NT2/D1 (cell line): ENCODE results near the gene EPB41.

Source experiments
- DNase-seq: peaks from one replicate; pipeline ENCODE4 v3.0.0-alpha.2; 2011; ENCODE audit warnings: low read depth, low spot score
- H3K27me3 ChIP-seq: 2 replicates; pipeline ENCODE4 v1.6.0; 2011; ENCODE audit warnings: mild to moderate bottlenecking; ENCODE audit not compliant: insufficient read length, insufficient read depth
- H3K36me3 ChIP-seq: 2 replicates; pipeline ENCODE4 v1.6.1; 2011; ENCODE audit warnings: mild to moderate bottlenecking, low read length, mixed read lengths; ENCODE audit not compliant: insufficient read depth, insufficient read length
- H3K4me1 ChIP-seq: 2 replicates; pipeline ENCODE4 v1.5.1; 2011; ENCODE audit not compliant: insufficient read depth, insufficient read length
- H3K4me3 ChIP-seq: 2 replicates; pipeline ENCODE4 v1.5.1; 2011; ENCODE audit warnings: low read depth; ENCODE audit not compliant: insufficient read length
- H3K9ac ChIP-seq: 2 replicates; pipeline ENCODE4 v1.6.0; 2011; ENCODE audit warnings: low read depth; ENCODE audit not compliant: insufficient read length
- H3K9me3 ChIP-seq: 2 replicates; pipeline ENCODE4 v1.5.1; 2011; ENCODE audit warnings: mild to moderate bottlenecking, low read length; ENCODE audit not compliant: insufficient read depth
- SUZ12 ChIP-seq: IDR thresholded peaks from 2 replicates; pipeline ENCODE4 v1.6.1; 2011; ENCODE audit not compliant: insufficient read length, insufficient read depth; ENCODE audit errors: extremely low read depth
- YY1 ChIP-seq: IDR thresholded peaks from 2 replicates; pipeline ENCODE4 v1.6.1; 2011; ENCODE audit not compliant: insufficient read length, insufficient read depth
- ZNF274 ChIP-seq: IDR thresholded peaks from 2 replicates; pipeline ENCODE4 v1.6.1; 2011; ENCODE audit warnings: mild to moderate bottlenecking, low read depth, low read length

Gene EPB41

DNA sequence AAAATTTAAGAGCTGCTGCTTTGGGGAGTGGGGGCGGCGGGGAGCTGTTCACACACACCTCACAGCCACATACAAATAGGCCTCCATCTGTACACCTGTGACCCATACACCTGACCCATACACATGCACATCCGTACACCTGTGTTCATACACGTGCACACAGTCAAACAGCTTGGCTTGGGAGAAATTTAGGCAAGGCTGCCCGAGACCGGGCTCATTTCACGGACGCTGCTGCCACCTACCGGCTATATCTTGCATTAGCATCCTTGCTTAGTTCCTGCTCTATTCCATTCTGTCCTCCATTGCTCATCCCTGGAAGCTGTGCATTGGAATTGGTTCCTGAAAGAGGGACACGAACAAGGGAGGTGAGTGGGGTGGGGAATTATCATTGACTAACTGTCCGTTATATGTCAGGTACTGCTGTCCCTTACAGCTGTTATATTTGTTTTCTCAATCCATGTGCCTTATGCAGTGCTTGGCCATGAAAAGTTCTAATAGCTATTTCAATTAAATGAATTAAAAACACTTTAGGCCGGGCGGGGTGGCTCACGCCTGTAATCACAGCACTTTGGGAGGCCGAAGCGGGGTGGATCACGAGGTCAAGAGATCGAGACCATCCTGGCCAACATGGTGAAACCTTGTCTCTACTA, 37.1 kb upstream of the EPB41 start:
- H3K4me3 ChIP-seq = no peak overlapping the region
- no peaks in the 10 kb centered on the region for H3K9me3 ChIP-seq
- TF ChIP-seq YY1 = peak; percentile 18
- no peak for TF ChIP-seq SUZ12
- TF ChIP-seq ZNF274 = no peak
- DNase-seq = peak; percentile 75
- no peak overlapping the region for H3K9ac ChIP-seq
- no peaks in the 10 kb centered on the region for H3K36me3 ChIP-seq
- no peaks in the 10 kb centered on the region for H3K27me3 ChIP-seq
- H3K4me1 ChIP-seq = peaks cover 7% of the 10 kb centered on the region

DNA sequence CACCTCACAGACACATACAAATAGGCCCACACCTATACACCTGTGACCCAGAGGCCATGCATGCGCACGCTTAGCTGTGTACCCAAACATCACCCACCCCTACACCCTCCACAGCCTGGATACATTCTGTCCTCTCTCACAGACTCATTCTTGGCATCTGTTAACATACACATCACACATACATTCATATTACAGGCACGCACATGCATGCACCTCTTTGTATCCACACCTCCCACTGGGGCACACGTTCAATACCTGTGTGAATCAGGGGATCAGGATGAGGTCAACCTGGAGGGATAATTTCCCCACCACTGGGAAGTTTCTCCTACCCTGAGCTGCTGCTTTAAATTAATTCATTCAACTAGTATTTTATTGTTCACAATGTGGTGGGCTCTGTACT, 35.6 kb upstream of the EPB41 start:
- Histone ChIP-seq H3K9ac (no peak overlapping the region), H3K9me3 (no peaks in the 10 kb centered on the region), H3K36me3 (no peaks in the 10 kb centered on the region), H3K4me3 (no peak overlapping the region), H3K27me3 (no peaks in the 10 kb centered on the region), H3K4me1 (peaks cover 12% of the 10 kb centered on the region)
- TF ChIP-seq SUZ12 (no peak), ZNF274 (no peak), YY1 (no peak)
- no peak for DNase-seq

DNA sequence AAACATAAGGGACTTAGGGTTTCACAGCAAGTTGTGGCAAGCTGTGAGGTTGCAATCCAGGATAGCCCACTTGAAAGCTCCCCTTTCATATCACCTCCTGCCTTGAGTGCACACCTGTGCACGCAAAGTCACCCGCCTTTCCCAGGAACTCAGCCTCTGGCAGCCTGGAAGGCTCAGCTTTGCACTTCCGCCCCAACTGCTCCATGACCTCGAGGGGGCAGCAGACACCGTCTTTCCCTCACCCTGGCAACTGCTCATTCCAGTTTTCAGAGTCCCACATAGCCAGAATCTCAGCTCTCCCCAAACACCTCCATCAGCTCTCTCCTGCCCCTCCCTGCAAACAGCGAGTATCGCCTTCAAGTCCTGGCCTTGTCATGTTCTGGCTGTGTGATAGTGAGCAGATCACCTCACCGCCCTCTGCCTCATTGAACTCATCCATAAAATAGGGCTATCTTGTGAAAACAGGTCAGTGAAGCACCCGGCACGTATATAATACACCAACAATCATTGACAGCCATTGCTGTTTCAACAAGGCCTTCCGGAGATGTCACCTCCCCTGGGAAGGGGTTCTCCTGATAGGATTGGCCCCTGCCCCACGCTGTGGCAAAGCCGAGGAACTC, 32.2 kb upstream of the EPB41 start:
- no peak for TF ChIP-seq SUZ12
- no peak for TF ChIP-seq YY1
- no peak for TF ChIP-seq ZNF274
- Histone ChIP-seq H3K4me1 (peaks cover 28% of the 10 kb centered on the region), H3K27me3 (peaks cover 2% of the 10 kb centered on the region), H3K4me3 (no peak overlapping the region), H3K9ac (no peak overlapping the region), H3K36me3 (no peaks in the 10 kb centered on the region), H3K9me3 (no peaks in the 10 kb centered on the region)
- DNase-seq = peak; percentile 97

DNA sequence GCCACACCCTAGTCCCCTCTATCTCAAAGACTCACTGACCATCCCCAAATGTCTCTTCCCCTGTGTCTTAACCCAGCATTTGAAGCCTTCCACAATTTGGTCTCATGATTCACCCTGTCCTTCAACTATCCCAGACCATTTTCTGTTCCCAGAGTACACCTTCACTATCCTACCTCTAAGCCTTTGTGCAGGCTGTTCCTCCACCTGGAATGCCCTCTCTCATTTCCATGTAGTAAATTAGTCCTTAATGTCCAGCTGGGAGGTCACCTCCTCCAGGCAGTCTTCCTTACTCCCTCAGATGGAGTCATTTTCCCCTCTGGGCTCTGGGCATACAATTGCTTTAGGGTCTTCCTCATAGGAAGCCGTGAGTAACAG, 31.1 kb upstream of the EPB41 start:
- peak overlapping the region; percentile 62 for H3K9ac ChIP-seq
- TF ChIP-seq YY1 = no peak
- no peak for TF ChIP-seq ZNF274
- TF ChIP-seq SUZ12 = no peak
- peak overlapping the region; percentile 1 for H3K4me3 ChIP-seq
- H3K9me3 ChIP-seq = no peaks in the 10 kb centered on the region
- no peak for DNase-seq
- H3K4me1 ChIP-seq = peaks cover 28% of the 10 kb centered on the region
- peaks cover 4% of the 10 kb centered on the region for H3K27me3 ChIP-seq
- no peaks in the 10 kb centered on the region for H3K36me3 ChIP-seq

DNA sequence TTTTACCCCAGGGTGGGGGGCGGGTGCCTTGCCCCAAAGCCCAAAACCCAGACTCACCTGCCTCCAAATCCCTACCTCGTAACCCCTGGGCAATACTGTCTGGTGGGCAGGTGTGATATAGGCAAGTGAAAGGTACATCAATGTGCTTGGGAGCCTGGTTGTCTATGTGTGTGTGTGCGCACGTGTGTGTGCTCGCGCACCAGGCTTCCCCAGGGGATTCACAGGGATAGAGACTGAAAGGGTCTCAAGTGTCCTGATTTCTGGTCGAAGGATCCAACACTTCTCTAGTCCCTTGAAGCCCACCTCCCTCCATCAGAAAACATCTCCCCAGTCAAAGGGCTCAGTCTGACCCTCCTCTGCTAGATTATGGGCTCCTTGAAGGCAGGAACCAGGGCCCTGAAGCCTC, 28.9 kb upstream of the EPB41 start:
- no peak overlapping the region for H3K4me3 ChIP-seq
- peaks cover 16% of the 10 kb centered on the region for H3K27me3 ChIP-seq
- peak overlapping the region; percentile 29 for H3K9ac ChIP-seq
- peaks cover 31% of the 10 kb centered on the region for H3K4me1 ChIP-seq
- DNase-seq = no peak
- TF ChIP-seq YY1 (no peak), SUZ12 (no peak), ZNF274 (no peak)
- H3K9me3 ChIP-seq = no peaks in the 10 kb centered on the region
- no peaks in the 10 kb centered on the region for H3K36me3 ChIP-seq

DNA sequence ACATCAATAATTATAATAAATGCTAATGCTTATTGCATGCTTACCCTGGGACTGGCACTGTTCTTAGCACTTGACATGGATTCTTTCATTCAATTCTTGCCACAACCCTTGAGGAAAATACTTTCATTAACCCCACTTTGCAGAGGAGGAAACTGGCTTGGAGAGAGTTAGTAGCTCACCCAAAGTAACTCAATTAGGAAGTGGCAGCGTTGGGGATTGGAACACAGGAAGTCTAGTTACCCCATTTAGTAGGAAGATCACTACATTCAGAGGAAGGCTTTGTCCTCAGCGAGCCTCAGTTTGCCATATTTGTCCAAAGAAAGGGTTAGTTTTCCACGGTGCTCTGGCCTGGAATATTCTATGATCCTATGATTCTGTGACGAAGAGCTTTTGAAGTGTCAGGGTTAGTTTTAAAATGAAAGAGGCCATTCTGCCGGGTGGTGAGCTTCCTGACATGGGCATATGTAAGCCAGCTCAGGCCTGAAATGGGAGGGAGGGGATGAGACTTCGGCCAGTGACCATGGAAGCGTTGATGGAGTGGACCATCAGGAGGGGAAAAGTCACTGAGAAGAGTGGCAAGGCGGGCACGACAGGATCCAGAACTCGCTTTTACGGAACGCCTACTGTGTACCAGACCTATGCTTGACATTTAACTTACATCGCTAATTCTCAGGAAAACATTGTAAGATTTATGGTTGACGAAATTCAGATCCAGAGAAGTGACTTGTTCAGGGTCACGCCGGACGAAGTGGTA, 28.2 kb upstream of the EPB41 start:
- H3K4me1 ChIP-seq = peaks cover 31% of the 10 kb centered on the region
- H3K9ac ChIP-seq = no peak overlapping the region
- no peaks in the 10 kb centered on the region for H3K36me3 ChIP-seq
- no peaks in the 10 kb centered on the region for H3K9me3 ChIP-seq
- no peak overlapping the region for H3K4me3 ChIP-seq
- TF ChIP-seq YY1 (no peak), ZNF274 (no peak), SUZ12 (no peak)
- peaks cover 16% of the 10 kb centered on the region for H3K27me3 ChIP-seq
- DNase-seq = no peak

DNA sequence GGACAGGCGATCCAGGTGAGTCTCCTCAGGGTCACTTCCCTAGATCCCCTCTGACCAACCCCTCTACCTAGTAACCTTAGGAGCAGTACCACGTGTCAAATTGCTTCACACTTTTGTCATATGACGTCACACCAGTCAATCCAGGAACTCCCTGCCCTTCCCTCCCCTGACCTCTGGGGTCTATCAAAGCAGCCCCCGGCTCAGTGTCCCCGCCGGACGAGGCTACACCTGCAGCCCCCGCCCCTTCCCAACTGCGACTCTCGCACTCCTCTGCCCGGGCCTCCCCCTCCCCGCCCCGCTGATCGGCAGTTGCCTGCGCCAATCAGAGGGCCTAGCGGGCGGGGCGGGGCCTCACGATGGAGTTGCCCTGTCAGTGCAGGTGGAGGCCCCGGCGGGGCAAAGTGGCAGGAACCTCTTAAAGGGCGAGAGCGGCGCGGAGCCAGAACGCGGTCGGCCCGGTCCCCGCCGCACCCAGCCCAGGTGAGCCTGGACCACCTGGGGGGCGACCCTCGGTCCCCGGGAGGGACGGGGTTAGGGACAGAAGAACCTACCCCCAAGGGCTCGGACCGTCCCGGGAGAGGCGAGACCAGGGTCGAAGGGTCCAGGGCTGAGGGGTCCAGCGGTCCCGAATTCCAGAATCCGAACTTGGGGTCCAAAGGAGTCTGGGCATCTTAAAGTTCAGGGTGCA, 27.5 kb upstream of the EPB41 start:
- peak overlapping the region; percentile 81 for H3K4me3 ChIP-seq

More for the DNA sequence above, 27.5 kb upstream of the EPB41 start:
- Histone ChIP-seq H3K9ac (peak overlapping the region; percentile 83), H3K9me3 (no peaks in the 10 kb centered on the region), H3K36me3 (no peaks in the 10 kb centered on the region), H3K27me3 (peaks cover 16% of the 10 kb centered on the region), H3K4me1 (peaks cover 31% of the 10 kb centered on the region)
- TF ChIP-seq SUZ12 (no peak), YY1 (no peak), ZNF274 (no peak)
- DNase-seq = peak; percentile 89
